Skin of body (tissue), 2 donors: ENCODE results near the gene DCXR. TPM values are rescaled to one million over a fixed set of nuclear protein-coding genes. Genes with fewer than 3 reads are reported as not detected.

ENCODE experiments used
- DNase-seq: peaks from one replicate; lab custom pipeline; 2025; lab: John Stamatoyannopoulos, UW
- total RNA-seq: library from RNA; depleted of rRNA; stranded (reverse); fragments of >200 nt; gene quantifications from one replicate; pipeline ENCODE4 v1.2.3, GENCODE V29; 2014

DCXR gene
- total RNA-seq, 1 donor from 2014 or later: 33.4 TPM

- no peak for DNase-seq
These were observed 38.6 kb downstream of the DCXR start for GRCh38 chr17:81998691-81999438.

- no peak for DNase-seq
These were observed 39.3 kb downstream of the DCXR start for GRCh38 chr17:81998212-81998611.

GRCh38 chr17:81996757-81997441 is 40.6 kb downstream of the DCXR start:
- no peak for DNase-seq

GRCh38 chr17:81996232-81996756 is 41.2 kb downstream of the DCXR start:
- no peak for DNase-seq

- DNase-seq: no peak
These were observed 41.9 kb downstream of the DCXR start for GRCh38 chr17:81995463-81996231.

- no peak for DNase-seq
These were observed 42.7 kb downstream of the DCXR start for GRCh38 chr17:81994593-81995462.

GRCh38 chr17:81993729-81994592 is 43.5 kb downstream of the DCXR start:
- DNase-seq: no peak

GRCh38 chr17:81992306-81993102 is 45.0 kb downstream of the DCXR start:
- no peak for DNase-seq

GRCh38 chr17:81991684-81992305 is 45.7 kb downstream of the DCXR start:
- no peak for DNase-seq

- no peak for DNase-seq
These were observed 46.4 kb downstream of the DCXR start for GRCh38 chr17:81990836-81991683.

GRCh38 chr17:81987161-81987770 is 50.2 kb downstream of the DCXR start:
- DNase-seq: no peak

- DNase-seq: no peak
These were observed 50.9 kb downstream of the DCXR start for GRCh38 chr17:81986606-81987005.

Other genes with a start within 250 kb of the DCXR start
- gene GCGR, start 233.5 kb downstream of the DCXR start, total RNA-seq: not detected
- 35.6 TPM for gene MCRIP1, start 204.4 kb downstream of the DCXR start, total RNA-seq
- gene PPP1R27, start 202.6 kb downstream of the DCXR start, total RNA-seq: 10.0 TPM
- gene P4HB, start 177.2 kb downstream of the DCXR start, total RNA-seq: 208 TPM
- gene ARHGDIA, start 166.4 kb downstream of the DCXR start, total RNA-seq: 51.6 TPM
- gene ALYREF, start 146.1 kb downstream of the DCXR start, total RNA-seq: 67.6 TPM
- 60.1 TPM for gene ANAPC11, start 146.0 kb downstream of the DCXR start, total RNA-seq
- 0.59 TPM for gene NPB, start 135.5 kb downstream of the DCXR start, total RNA-seq
- 18.6 TPM for gene PCYT2, start 126.3 kb downstream of the DCXR start, total RNA-seq
- 12.6 TPM for gene SIRT7, start 119.5 kb downstream of the DCXR start, total RNA-seq
- gene MAFG, start 110.0 kb downstream of the DCXR start, total RNA-seq: 8.1 TPM
- gene PYCR1, start 100.4 kb downstream of the DCXR start, total RNA-seq: 49.4 TPM
- 3.2 TPM for gene MYADML2, start 90.5 kb downstream of the DCXR start, total RNA-seq
- 1.7 TPM for gene NOTUM, start 76.5 kb downstream of the DCXR start, total RNA-seq
- gene ASPSCR1, start 60.1 kb downstream of the DCXR start, total RNA-seq: 19.2 TPM
- 19.7 TPM for gene CENPX, start 14.8 kb downstream of the DCXR start, total RNA-seq
- gene LRRC45, start 14.4 kb downstream of the DCXR start, total RNA-seq: 8.6 TPM
- 15.6 TPM for gene RAC3, start 6.0 kb downstream of the DCXR start, total RNA-seq
- gene RFNG, start 14.1 kb upstream of the DCXR start, total RNA-seq: 19.3 TPM
- 35.5 TPM for gene GPS1, start 14.2 kb upstream of the DCXR start, total RNA-seq
- 35.7 TPM for gene DUS1L, start 28.1 kb upstream of the DCXR start, total RNA-seq
- 262 TPM for gene FASN, start 60.5 kb upstream of the DCXR start, total RNA-seq
- gene CCDC57, start 175.1 kb upstream of the DCXR start, total RNA-seq: 22.6 TPM
- 16.3 TPM for gene SLC16A3, start 191.3 kb upstream of the DCXR start, total RNA-seq
- gene CSNK1D, start 236.0 kb upstream of the DCXR start, total RNA-seq: 40.5 TPM